Spleen (tissue), 11 donors: ENCODE results near the gene LRMDA. TPM values are rescaled to one million over a fixed set of nuclear protein-coding genes. Genes with fewer than 3 reads are reported as not detected.

Source experiments
- DNase-seq: peaks from one replicate; pipeline ENCODE4 v3.0.0-alpha.2; 2020
- H3K27ac ChIP-seq, 8 donors: fragments of 200-600 bp; sonication (generic) in 7 of 8; 1 replicate in 4 of 8; 2 replicates in 4 of 8; pipeline versions ENCODE4 v1.5.0 to v1.8.0; 2016 to 2021; ENCODE audit warnings: inconsistent platforms in 4 of 8, mild to moderate bottlenecking in 4 of 8, moderate library complexity in 1 of 8
- H3K27me3 ChIP-seq, 7 donors: fragments of 200-600 bp; sonication (generic) in 6 of 7; replicated peaks in 1 of 7; 1 replicate in 4 of 7; 2 replicates in 3 of 7; pipeline versions ENCODE4 v1.5.0 to v1.8.0; 2016 to 2021; ENCODE audit warnings: inconsistent platforms in 3 of 7, mild to moderate bottlenecking in 1 of 7
- H3K36me3 ChIP-seq, 6 donors: fragments of 200-600 bp; sonication (generic) in 5 of 6; 1 replicate in 4 of 6; 2 replicates in 2 of 6; pipeline versions ENCODE4 v1.5.0 to v1.8.0; 2016 to 2021; ENCODE audit warnings: inconsistent platforms in 2 of 6
- H3K4me1 ChIP-seq, 6 donors: fragments of 200-600 bp; sonication (generic) in 5 of 6; 1 replicate in 3 of 6; 2 replicates in 3 of 6; pipeline versions ENCODE4 v1.5.0 to v1.8.0; 2016 to 2021; ENCODE audit warnings: inconsistent platforms in 3 of 6
- H3K4me3 ChIP-seq, 8 donors: fragments of 200-600 bp; sonication (generic) in 7 of 8; 1 replicate in 4 of 8; 2 replicates in 4 of 8; pipeline versions ENCODE4 v1.5.0 to v1.8.0; 2016 to 2021; ENCODE audit warnings: inconsistent platforms in 4 of 8, mild to moderate bottlenecking in 4 of 8, moderate library complexity in 2 of 8
- H3K9me3 ChIP-seq, 8 donors: fragments of 200-600 bp; sonication (generic) in 7 of 8; 1 replicate in 4 of 8; 2 replicates in 4 of 8; pipeline versions ENCODE4 v1.5.0 to v1.8.0; 2016 to 2021; ENCODE audit warnings: inconsistent platforms in 4 of 8
- CTCF ChIP-seq, 11 experiments: fragments of 200-600 bp in 7 of 11; fragments of 450-650 bp in 4 of 11; sonication (generic) in 4 of 11; IDR thresholded peaks in 8 of 11; conservative IDR thresholded peaks in 3 of 11; 1 replicate in 7 of 11; 2 replicates in 4 of 11; pipeline versions ENCODE4 v1.4.0 to v1.8.0; 2016 to 2021; ENCODE audit warnings: antibody characterized with exemption in 11 of 11, inconsistent platforms in 4 of 11, mild to moderate bottlenecking in 1 of 11
- POLR2A ChIP-seq, 3 donors: fragments of 450-650 bp; IDR thresholded peaks; one replicate each; pipeline ENCODE4 v1.5.1; 2017; ENCODE audit warnings: antibody characterized with exemption in 3 of 3, mild to moderate bottlenecking in 1 of 3
- POLR2AphosphoS5 ChIP-seq, 3 donors: sonication (generic); formaldehyde crosslinking; IDR thresholded peaks; one replicate each; pipeline ENCODE4 v1.5.1; 2017; ENCODE audit warnings: antibody characterized with exemption in 3 of 3
- WGBS, 5 donors: extraction: QIAGEN DNeasy Blood & Tissue Kit in 3 of 5; methylation state at CpG; one replicate each; pipeline versions ENCODE4 v1.1.5 to v1.1.7; 2013 to 2018; 5-methylcytosine and 5-hydroxymethylcytosine counted together
- intact Hi-C: fragments of 100-400 bp; cut with DNase I; formaldehyde crosslinking; loops from one replicate; pipeline ENCODE4 v1.15.0; 2023; ENCODE audit warnings: low total_unique reads
- polyA plus RNA-seq, 3 donors: library from polyadenylated mRNA; stranded (reverse); fragments of 200-250 nt; gene quantifications; one replicate each; pipeline ENCODE4 v1.2.1, GENCODE V29; 2013
- total RNA-seq, 7 donors: library from RNA; depleted of rRNA in 3 of 7; stranded (reverse); fragments of >200 nt in 3 of 7; fragmentation: NEBNext Ultra II Directional in 4 of 7; extraction: Animal tissue kit (Norgen Biotek cat#: 25700) in 4 of 7; gene quantifications; one replicate each; pipeline versions ENCODE4 v1.1.0 to v1.2.1, GENCODE V29; 2016 to 2021
- donor health status: healthy with polysubstance abuse.
- donor health status: DM: no; HTN: no; CAD: no; lungs with moderate emphysema.
- donor health status: DM: no; HTN: no; CAD: no.
- donor health status: Bipolar disorder and iron deficiency.
- donor health status: healthy.
- donor health status: DM: no; HTN: no; CAD: no.
- donor health status: DM: yes; HTN: yes; CAD: no.

LRMDA gene
- total and polyA plus RNA-seq, 10 donors = 7.3 to 46.6 (median 28.2) TPM

- Histone ChIP-seq H3K27me3 (no peaks in the 10 kb centered on the region), H3K36me3 (no peaks in the 10 kb centered on the region), H3K4me3 (no peak overlapping the region), H3K27ac (no peak overlapping the region), H3K9me3 (peaks cover 0 to 6% (median under 1%) of the 10 kb centered on the region in 8 donors), H3K4me1 (peaks cover 0 to 5% (median 0%) of the 10 kb centered on the region in 6 donors)
- intact Hi-C loops = no loop called here
- DNase-seq = no peak
- no peak for TF ChIP-seq POLR2AphosphoS5 (IDR thresholded peaks at IDR 0.05)
These were observed 850.2 kb downstream of the LRMDA start for GRCh38 chr10:76281659-76282058.

- 20 to 27% (median 26%) methylated on average over 13 of the region's 13 CpGs for WGBS, 5 donors
- H3K27ac ChIP-seq = no peak overlapping the region
- DNase-seq = no peak
These were observed 850.9 kb downstream of the LRMDA start for GRCh38 chr10:76282061-76283025.

GRCh38 chr10:76284351-76284750 lies 852.9 kb downstream of the LRMDA start:
- intact Hi-C loops = no loop called here
- 86 to 93% (median 93%) methylated on average over 2 of the region's 2 CpGs for WGBS, 5 donors
- Histone ChIP-seq H3K36me3 (no peaks in the 10 kb centered on the region), H3K27me3 (no peaks in the 10 kb centered on the region), H3K9me3 (no peaks in the 10 kb centered on the region), H3K4me3 (no peak overlapping the region), H3K4me1 (peaks cover 0 to 5% (median 0%) of the 10 kb centered on the region in 6 donors), H3K27ac (no peak overlapping the region)
- TF ChIP-seq POLR2AphosphoS5 (IDR thresholded peaks at IDR 0.05) (no peak), POLR2A (IDR thresholded peaks at IDR 0.05) (no peak), CTCF (IDR thresholded peaks at IDR 0.05 in 8 of 11, conservative IDR thresholded peaks at IDR 0.05 in 3 of 11) (no peak)
- DNase-seq = no peak

More at GRCh38 chr10:76282061-76283025, 850.9 kb downstream of the LRMDA start:
- TF ChIP-seq POLR2AphosphoS5 (IDR thresholded peaks at IDR 0.05) (no peak), POLR2A (IDR thresholded peaks at IDR 0.05) (no peak), CTCF (IDR thresholded peaks at IDR 0.05 in 8 of 11, conservative IDR thresholded peaks at IDR 0.05 in 3 of 11) (no peak)
- intact Hi-C loops = no loop called here
- H3K36me3 ChIP-seq = no peaks in the 10 kb centered on the region
- H3K4me3 ChIP-seq = no peak overlapping the region
- H3K9me3 ChIP-seq = no peaks in the 10 kb centered on the region
- H3K27me3 ChIP-seq = no peaks in the 10 kb centered on the region
- peaks cover 0 to 5% (median 0%) of the 10 kb centered on the region in 6 donors for H3K4me1 ChIP-seq

GRCh38 chr10:76285012-76285411 lies 853.6 kb downstream of the LRMDA start:
- TF ChIP-seq POLR2A (IDR thresholded peaks at IDR 0.05) (no peak), CTCF (IDR thresholded peaks at IDR 0.05 in 8 of 11, conservative IDR thresholded peaks at IDR 0.05 in 3 of 11) (no peak), POLR2AphosphoS5 (IDR thresholded peaks at IDR 0.05) (no peak)

More at GRCh38 chr10:76285012-76285411, 853.6 kb downstream of the LRMDA start:
- H3K36me3 ChIP-seq = no peaks in the 10 kb centered on the region
- H3K4me1 ChIP-seq = peaks cover 0 to 5% (median 0%) of the 10 kb centered on the region in 6 donors
- no peak for DNase-seq
- no peak overlapping the region for H3K27ac ChIP-seq
- no peak overlapping the region for H3K4me3 ChIP-seq
- WGBS, 5 donors = 55 to 83% (median 69%) methylated on average over 1 of the region's 1 CpG
- intact Hi-C loops = no loop called here
- H3K27me3 ChIP-seq = no peaks in the 10 kb centered on the region
- H3K9me3 ChIP-seq = no peaks in the 10 kb centered on the region
